Measurements from ENCODE around the gene CLDN20.

DNA sequence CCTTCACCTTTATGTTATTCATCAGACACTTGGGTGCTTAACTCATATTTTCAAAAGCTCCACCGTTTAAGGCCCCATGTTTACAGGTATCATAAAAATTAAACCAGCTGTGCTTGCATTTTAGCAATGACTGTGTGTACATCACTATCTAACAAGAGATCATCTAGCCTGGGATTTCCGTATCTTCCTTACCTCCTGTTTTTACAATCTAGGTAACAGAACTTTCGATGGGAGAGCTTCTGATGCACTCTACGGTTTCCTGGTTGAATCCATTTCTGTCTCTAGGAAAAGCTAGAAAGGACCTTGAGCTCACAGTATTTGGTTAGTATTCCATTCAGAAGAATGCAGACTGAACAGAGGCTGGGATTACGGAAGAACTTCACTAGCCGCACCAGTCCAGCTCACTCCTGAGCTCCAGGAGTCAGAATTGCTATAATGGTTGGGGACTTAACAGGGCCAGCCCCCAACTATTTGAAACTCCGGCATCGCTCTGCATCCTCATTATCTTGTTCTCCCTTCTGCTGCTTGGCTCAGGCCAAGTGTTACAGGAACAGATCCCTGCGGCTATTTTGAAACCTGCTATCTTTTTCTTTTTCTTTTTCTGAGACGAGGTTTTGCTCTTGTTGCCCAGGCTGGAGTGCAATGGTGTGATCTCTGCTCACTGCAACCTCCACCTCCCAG is 13.0 kb upstream of the CLDN20 start:
- TF ChIP-seq, protein P1, sequence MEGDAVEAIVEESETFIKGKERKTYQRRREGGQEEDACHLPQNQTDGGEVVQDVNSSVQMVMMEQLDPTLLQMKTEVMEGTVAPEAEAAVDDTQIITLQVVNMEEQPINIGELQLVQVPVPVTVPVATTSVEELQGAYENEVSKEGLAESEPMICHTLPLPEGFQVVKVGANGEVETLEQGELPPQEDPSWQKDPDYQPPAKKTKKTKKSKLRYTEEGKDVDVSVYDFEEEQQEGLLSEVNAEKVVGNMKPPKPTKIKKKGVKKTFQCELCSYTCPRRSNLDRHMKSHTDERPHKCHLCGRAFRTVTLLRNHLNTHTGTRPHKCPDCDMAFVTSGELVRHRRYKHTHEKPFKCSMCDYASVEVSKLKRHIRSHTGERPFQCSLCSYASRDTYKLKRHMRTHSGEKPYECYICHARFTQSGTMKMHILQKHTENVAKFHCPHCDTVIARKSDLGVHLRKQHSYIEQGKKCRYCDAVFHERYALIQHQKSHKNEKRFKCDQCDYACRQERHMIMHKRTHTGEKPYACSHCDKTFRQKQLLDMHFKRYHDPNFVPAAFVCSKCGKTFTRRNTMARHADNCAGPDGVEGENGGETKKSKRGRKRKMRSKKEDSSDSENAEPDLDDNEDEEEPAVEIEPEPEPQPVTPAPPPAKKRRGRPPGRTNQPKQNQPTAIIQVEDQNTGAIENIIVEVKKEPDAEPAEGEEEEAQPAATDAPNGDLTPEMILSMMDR (IDR thresholded peaks at IDR 0.05): no peak
- no peak for TF ChIP-seq POLR2A (IDR thresholded peaks at IDR 0.05)
